HepG2 (cell line): ENCODE results near the gene PGAP3. TPM values are rescaled to one million over a fixed set of nuclear protein-coding genes. Genes with fewer than 3 reads are reported as not detected.

ENCODE experiments used
- CEBPG ChIP-seq: IDR thresholded peaks from 2 replicates; pipeline ENCODE4 v1.6.1; 2016
- MAFK ChIP-seq, 2 experiments: IDR thresholded peaks in 1 of 2; conservative IDR thresholded peaks in 1 of 2; 2 replicates each; pipeline ENCODE4 v1.6.1; 2011; ENCODE audit warnings: improper control_type of control experiment in 2 of 2, low read length in 2 of 2
- NCOA1 ChIP-seq: sonication (generic); formaldehyde crosslinking; IDR thresholded peaks from 2 replicates; pipeline ENCODE4 v1.9.0; 2021; ENCODE audit warnings: missing genetic modification reagents
- NFE2L1 ChIP-seq: sonication (generic); formaldehyde crosslinking; IDR thresholded peaks from 2 replicates; pipeline ENCODE4 v1.4.0; 2020; ENCODE audit warnings: missing genetic modification reagents, mild to moderate bottlenecking, borderline replicate concordance
- NFKBIZ ChIP-seq: IDR thresholded peaks from 2 replicates; pipeline ENCODE4 v1.6.1; 2018; ENCODE audit warnings: missing genetic modification reagents, missing compliant biosample characterization
- RBM39 ChIP-seq: fragments of 200-400 bp; formaldehyde crosslinking; IDR thresholded peaks from one replicate; pipeline ENCODE4 v1.6.1; 2018; ENCODE audit warnings: antibody characterized with exemption, mild to moderate bottlenecking, low read depth, low read length; ENCODE audit not compliant: poor library complexity, severe bottlenecking
- RNF2 ChIP-seq: fragments of 450-650 bp; conservative IDR thresholded peaks from 2 replicates; pipeline ENCODE4 v1.6.1; 2016; ENCODE audit warnings: low read depth
- RXRB ChIP-seq: IDR thresholded peaks from 2 replicates; pipeline ENCODE4 v1.6.1; 2016; ENCODE audit warnings: borderline replicate concordance, missing genetic modification reagents, missing compliant biosample characterization
- SIX4 ChIP-seq: sonication (generic); formaldehyde crosslinking; IDR thresholded peaks from 2 replicates; pipeline ENCODE4 v1.4.0; 2020; ENCODE audit warnings: missing genetic modification reagents
- SOX13 ChIP-seq, 3 experiments: fragments of 450-650 bp in 1 of 3; sonication (generic) in 1 of 3; formaldehyde crosslinking in 1 of 3; IDR thresholded peaks in 2 of 3; conservative IDR thresholded peaks in 1 of 3; 2 replicates each; pipeline versions ENCODE4 v1.5.0 to v1.6.1; 2016 to 2020; ENCODE audit warnings: antibody characterized with exemption in 1 of 3, mild to moderate bottlenecking in 1 of 3, missing compliant biosample characterization in 1 of 3, missing genetic modification reagents in 1 of 3, moderate library complexity in 1 of 3
- SYNCRIP ChIP-seq: fragments of 200-400 bp; formaldehyde crosslinking; IDR thresholded peaks from 2 replicates; pipeline ENCODE4 v1.6.1; 2018; ENCODE audit warnings: mild to moderate bottlenecking, low read depth, low read length; ENCODE audit not compliant: insufficient read depth
- TP53 ChIP-seq: sonication (generic); formaldehyde crosslinking; conservative IDR thresholded peaks from 2 replicates; pipeline ENCODE4 v1.4.0; 2020; ENCODE audit warnings: missing genetic modification reagents
- ZBTB21 ChIP-seq: sonication (generic); formaldehyde crosslinking; IDR thresholded peaks from 2 replicates; pipeline ENCODE4 v1.4.0; 2020; ENCODE audit warnings: missing genetic modification reagents
- ZBTB3 ChIP-seq: sonication (generic); formaldehyde crosslinking; IDR thresholded peaks from 2 replicates; pipeline ENCODE4 v1.4.0; 2020; ENCODE audit warnings: low read depth, mild to moderate bottlenecking, moderate library complexity, missing genetic modification reagents, borderline replicate concordance
- ZFP41 ChIP-seq: sonication (generic); formaldehyde crosslinking; IDR thresholded peaks from 2 replicates; pipeline ENCODE4 v1.4.0; 2020; ENCODE audit warnings: mild to moderate bottlenecking, missing genetic modification reagents, borderline replicate concordance
- ZNF331 ChIP-seq: sonication (generic); formaldehyde crosslinking; IDR thresholded peaks from 2 replicates; pipeline ENCODE4 v1.4.0; 2020; ENCODE audit warnings: missing genetic modification reagents
- ZNF572 ChIP-seq: sonication (generic); formaldehyde crosslinking; IDR thresholded peaks from 2 replicates; pipeline ENCODE4 v1.5.1; 2020; ENCODE audit warnings: mild to moderate bottlenecking, missing genetic modification reagents
- ZNF577 ChIP-seq: sonication (generic); formaldehyde crosslinking; IDR thresholded peaks from 2 replicates; pipeline ENCODE4 v1.4.0; 2020; ENCODE audit warnings: mild to moderate bottlenecking, low read depth, missing genetic modification reagents, borderline replicate concordance
- polyA plus RNA-seq, 8 experiments: library from polyadenylated mRNA; depleted of rRNA in 3 of 8; stranded (reverse) in 7 of 8; unstranded in 1 of 8; fragments of >200 nt; fragmentation: Illumina TruSeq in 4 of 8; extraction: Trizol in 4 of 8; gene quantifications; 2 replicates each; pipeline versions ENCODE4 v1.2.1 to v1.2.3, GENCODE V29; 2011 to 2016; ENCODE audit warnings: low read depth in 4 of 8, missing spikeins in 1 of 8, mixed read lengths in 1 of 8; ENCODE audit not compliant: insufficient read depth in 1 of 8
- total RNA-seq, 5 experiments: library from RNA; depleted of rRNA; stranded (reverse); fragments of >200 nt; fragmentation: Illumina TruSeq; extraction: Trizol; gene quantifications; 2 replicates each; pipeline ENCODE4 v1.2.3, GENCODE V29; 2016; ENCODE audit warnings: low read depth in 1 of 5
- TF ChIP-seq, protein P1 (sequence below): sonication (generic); formaldehyde crosslinking; IDR thresholded peaks from 2 replicates; pipeline ENCODE4 v1.8.1; 2023; ENCODE audit warnings: missing genetic modification reagents, mild to moderate bottlenecking, borderline replicate concordance
- TF ChIP-seq, protein P2 (sequence below): sonication (generic); formaldehyde crosslinking; IDR thresholded peaks from 2 replicates; pipeline ENCODE4 v1.8.1; 2023; ENCODE audit warnings: mild to moderate bottlenecking, missing genetic modification reagents, borderline replicate concordance
- TF ChIP-seq, protein P3 (sequence below): sonication (generic); formaldehyde crosslinking; IDR thresholded peaks from 2 replicates; pipeline ENCODE4 v1.8.0; 2022; ENCODE audit warnings: missing genetic modification reagents, mild to moderate bottlenecking, moderate library complexity, borderline replicate concordance
- TF ChIP-seq, protein P4 (sequence below): sonication (generic); formaldehyde crosslinking; IDR thresholded peaks from 2 replicates; pipeline ENCODE4 v1.8.0; 2022; ENCODE audit warnings: low read depth, missing genetic modification reagents
- TF ChIP-seq, protein P5 (sequence below): sonication (generic); formaldehyde crosslinking; IDR thresholded peaks from 2 replicates; pipeline ENCODE4 v1.8.1; 2023; ENCODE audit warnings: missing genetic modification reagents, inconsistent platforms, borderline replicate concordance

PGAP3 gene
- total and polyA plus RNA-seq, 2 of the 13 experiments (the other 11 are each of a cell fraction or from before 2014, with no cell fraction given), result 11.9 to 14.6 TPM

DNA sequence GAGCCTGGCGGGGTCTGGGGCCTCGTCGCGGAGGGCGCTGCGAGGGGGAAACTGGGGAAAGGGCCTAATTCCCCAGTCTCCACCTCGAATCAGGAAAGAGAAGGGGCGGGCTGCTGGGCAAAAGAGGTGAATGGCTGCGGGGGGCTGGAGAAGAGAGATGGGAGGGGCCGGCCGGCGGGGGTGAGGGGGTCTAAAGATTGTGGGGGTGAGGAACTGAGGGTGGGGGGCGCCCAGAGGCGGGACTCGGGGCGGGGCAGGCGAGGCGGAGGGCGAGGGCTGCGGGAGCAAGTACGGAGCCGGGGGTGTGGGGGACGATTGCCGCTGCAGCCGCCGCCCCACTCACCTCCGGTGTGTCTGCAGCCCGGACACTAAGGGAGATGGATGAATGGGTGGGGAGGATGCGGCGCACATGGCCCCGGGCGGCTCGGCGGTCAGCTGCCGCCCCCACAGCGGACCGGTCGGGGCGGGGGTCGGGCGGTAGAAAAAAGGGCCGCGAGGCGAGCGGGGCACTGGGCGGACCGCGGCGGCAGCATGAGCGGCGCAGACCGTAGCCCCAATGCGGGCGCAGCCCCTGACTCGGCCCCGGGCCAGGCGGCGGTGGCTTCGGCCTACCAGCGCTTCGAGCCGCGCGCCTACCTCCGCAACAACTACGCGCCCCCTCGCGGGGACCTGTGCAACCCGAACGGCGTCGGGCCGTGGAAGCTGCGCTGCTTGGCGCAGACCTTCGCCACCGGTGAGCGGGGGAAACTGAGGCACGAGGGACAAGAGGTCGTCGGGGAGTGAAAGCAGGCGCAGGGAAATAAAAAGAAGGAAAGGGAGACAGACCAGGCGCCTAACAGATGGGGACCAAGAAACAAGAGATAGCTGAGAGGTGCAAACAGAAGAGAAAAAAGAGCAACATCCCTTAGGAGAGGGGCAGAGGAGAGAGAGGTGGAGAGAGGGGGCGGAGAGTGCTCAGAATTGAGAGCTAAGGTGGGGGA is 19.6 kb downstream of the PGAP3 start, which contains the start of gene PNMT (continued):
- TF ChIP-seq MAFK (conservative IDR thresholded peaks at IDR 0.05 in 1 of 2, IDR thresholded peaks at IDR 0.05 in 1 of 2; ENCODE audit: low read length in 2 of 2) (no peak), SOX13 (IDR thresholded peaks at IDR 0.05) (no peak), SOX13 (CRISPR knock-in tag; conservative IDR thresholded peaks at IDR 0.05 in 1 of 2, IDR thresholded peaks at IDR 0.05 in 1 of 2) (0 out of 4 replicates have a peak, but pooled peaks of 1 of the 2 experiments have one; percentile 23), ZBTB21 (no peak), RXRB (CRISPR knock-in tag) (peak; percentile 64; the same call in 1 of the 2 replicates), ZNF331 (peak; percentile 85), NFE2L1 (CRISPR knock-in tag) (no peak), RBM39 (peak; percentile 72), ZNF577 (CRISPR knock-in tag) (no peak), ZNF572 (no peak), RNF2 (peak; percentile 95), NFKBIZ (CRISPR knock-in tag) (0 out of 2 replicates have a peak, but pooled peaks have one; percentile 54), SYNCRIP (no peak), ZBTB3 (CRISPR knock-in tag) (no peak), SIX4 (CRISPR knock-in tag) (no peak), ZFP41 (CRISPR knock-in tag) (no peak), NCOA1 (CRISPR knock-in tag) (no peak), CEBPG (CRISPR knock-in tag) (peak; percentile 62), TP53 (no peak)
- TF ChIP-seq, protein P1, sequence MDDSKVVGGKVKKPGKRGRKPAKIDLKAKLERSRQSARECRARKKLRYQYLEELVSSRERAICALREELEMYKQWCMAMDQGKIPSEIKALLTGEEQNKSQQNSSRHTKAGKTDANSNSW (CRISPR knock-in tag), result peak; percentile 85; the same call in 1 of the 2 replicates
- TF ChIP-seq, protein P2, sequence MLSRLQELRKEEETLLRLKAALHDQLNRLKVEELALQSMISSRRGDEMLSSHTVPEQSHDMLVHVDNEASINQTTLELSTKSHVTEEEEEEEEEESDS (CRISPR knock-in tag), result no peak
- TF ChIP-seq, protein P3, sequence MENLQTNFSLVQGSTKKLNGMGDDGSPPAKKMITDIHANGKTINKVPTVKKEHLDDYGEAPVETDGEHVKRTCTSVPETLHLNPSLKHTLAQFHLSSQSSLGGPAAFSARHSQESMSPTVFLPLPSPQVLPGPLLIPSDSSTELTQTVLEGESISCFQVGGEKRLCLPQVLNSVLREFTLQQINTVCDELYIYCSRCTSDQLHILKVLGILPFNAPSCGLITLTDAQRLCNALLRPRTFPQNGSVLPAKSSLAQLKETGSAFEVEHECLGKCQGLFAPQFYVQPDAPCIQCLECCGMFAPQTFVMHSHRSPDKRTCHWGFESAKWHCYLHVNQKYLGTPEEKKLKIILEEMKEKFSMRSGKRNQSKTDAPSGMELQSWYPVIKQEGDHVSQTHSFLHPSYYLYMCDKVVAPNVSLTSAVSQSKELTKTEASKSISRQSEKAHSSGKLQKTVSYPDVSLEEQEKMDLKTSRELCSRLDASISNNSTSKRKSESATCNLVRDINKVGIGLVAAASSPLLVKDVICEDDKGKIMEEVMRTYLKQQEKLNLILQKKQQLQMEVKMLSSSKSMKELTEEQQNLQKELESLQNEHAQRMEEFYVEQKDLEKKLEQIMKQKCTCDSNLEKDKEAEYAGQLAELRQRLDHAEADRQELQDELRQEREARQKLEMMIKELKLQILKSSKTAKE, result no peak
- TF ChIP-seq, protein P4, sequence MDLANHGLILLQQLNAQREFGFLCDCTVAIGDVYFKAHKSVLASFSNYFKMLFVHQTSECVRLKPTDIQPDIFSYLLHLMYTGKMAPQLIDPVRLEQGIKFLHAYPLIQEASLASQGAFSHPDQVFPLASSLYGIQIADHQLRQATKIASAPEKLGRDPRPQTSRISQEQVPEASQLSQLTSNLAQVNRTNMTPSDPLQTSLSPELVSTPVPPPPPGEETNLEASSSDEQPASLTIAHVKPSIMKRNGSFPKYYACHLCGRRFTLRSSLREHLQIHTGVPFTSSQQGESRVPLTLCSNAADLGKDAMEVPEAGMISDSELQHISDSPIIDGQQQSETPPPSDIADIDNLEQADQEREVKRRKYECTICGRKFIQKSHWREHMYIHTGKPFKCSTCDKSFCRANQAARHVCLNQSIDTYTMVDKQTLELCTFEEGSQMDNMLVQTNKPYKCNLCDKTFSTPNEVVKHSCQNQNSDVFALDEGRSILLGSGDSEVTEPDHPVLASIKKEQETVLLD (CRISPR knock-in tag), result 0 out of 2 replicates have a peak, but pooled peaks have one; percentile 10
- TF ChIP-seq, protein P5, sequence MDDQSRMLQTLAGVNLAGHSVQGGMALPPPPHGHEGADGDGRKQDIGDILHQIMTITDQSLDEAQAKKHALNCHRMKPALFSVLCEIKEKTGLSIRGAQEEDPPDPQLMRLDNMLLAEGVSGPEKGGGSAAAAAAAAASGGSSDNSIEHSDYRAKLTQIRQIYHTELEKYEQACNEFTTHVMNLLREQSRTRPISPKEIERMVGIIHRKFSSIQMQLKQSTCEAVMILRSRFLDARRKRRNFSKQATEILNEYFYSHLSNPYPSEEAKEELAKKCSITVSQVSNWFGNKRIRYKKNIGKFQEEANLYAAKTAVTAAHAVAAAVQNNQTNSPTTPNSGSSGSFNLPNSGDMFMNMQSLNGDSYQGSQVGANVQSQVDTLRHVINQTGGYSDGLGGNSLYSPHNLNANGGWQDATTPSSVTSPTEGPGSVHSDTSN (CRISPR knock-in tag), result no peak
